GM21367 (cell line): Measurements from ENCODE around the gene IFI27.
"Not testable (repeated sequence)": the region's sequence is repeated elsewhere in the genome, so short reads cannot be mapped to it uniquely, and the experiment has no call there.

Experiments
- ATAC-seq: cut with Tn5 transposase; IDR thresholded peaks from one replicate; pipeline ENCODE4 v1.9.1; 2021; ENCODE audit not compliant: unreplicated experiment

IFI27 gene

GRCh38 chr14:94110552-94111181 is at the start of gene IFI27:
Gene IFI27, plus strand, starts transcription at chr14:94110736.
- ATAC-seq: no peak

DNA sequence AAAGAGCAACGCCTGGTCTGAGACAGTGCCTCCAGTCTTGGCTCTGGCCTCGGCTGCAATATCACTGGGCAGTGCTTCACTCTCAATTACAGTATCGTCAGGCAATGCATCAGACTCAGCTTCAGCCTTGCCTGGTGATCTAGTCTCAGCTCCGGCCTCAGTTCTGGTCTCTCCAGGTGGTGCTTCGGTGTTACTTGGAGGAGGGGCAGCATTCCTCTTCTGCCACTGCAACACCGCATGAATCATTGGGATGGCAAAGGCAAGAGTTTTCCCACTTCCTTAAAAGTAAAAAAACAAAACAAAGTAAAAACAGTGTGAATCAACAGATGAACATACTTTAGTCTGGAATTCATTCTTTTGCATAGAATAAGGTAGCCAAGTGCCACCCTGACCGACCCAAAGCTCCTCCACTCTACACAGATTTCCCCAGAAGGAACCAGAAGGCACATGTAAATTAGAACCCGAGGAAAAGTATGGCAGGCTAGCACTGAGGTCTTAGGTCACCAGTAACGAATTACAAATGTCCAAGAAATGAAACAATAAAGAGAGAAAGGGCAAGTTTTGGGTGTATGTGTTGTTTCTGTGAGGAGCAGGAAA is 48.1 kb upstream of the IFI27 start:
- no peak for ATAC-seq

DNA sequence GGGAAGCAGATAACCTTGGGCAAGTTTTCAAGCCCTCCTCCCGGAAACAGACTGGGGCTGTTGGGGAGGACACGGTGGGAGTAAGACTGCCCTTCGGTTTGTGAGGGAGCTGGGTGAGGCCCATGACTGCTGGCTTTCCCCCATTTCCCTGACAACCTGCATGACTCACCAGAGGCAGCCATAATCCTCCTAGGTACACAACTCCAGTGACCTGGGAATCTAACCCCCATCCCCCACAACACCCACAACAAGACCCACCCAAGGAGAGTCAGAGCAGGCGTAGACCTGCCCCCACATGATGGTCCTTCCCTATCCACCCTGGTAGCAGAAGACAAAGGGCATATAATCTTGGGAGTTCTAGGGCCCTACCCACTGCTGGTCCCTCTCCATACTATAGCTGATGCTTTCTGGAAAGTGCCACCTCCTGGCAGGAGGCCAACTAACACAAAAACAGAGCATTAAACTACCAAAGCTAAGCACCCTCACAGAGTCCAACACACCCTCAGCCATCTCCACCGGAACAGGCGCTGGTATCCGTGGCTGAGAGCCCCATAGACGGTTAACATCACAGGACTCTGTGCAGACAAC is 44.4 kb upstream of the IFI27 start:
- no peak for ATAC-seq

- ATAC-seq: not testable (repeated sequence)
Observed at GRCh38 chr14:94072076-94072475, 38.5 kb upstream of the IFI27 start.

- no peak for ATAC-seq
Observed at GRCh38 chr14:94074534-94074933, 36.0 kb upstream of the IFI27 start.

DNA sequence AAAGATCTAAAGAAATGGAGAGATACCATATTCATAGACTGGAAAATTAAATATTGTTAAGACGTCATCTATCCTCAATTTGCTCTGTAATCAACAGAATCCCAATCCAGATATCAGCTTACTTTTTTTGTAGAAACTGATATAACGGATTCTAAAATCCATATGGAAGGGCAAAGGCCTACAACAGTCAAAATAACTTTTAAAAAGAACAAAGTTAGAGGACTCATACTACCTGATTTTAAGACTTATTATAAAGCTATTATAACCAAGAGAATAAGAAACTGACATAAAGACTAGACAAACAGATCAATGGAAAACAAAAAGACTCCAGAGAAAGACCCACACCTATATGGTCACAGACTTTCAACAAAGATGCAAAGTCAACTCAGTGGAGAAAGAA is 35.5 kb upstream of the IFI27 start:
- ATAC-seq: no peak

DNA sequence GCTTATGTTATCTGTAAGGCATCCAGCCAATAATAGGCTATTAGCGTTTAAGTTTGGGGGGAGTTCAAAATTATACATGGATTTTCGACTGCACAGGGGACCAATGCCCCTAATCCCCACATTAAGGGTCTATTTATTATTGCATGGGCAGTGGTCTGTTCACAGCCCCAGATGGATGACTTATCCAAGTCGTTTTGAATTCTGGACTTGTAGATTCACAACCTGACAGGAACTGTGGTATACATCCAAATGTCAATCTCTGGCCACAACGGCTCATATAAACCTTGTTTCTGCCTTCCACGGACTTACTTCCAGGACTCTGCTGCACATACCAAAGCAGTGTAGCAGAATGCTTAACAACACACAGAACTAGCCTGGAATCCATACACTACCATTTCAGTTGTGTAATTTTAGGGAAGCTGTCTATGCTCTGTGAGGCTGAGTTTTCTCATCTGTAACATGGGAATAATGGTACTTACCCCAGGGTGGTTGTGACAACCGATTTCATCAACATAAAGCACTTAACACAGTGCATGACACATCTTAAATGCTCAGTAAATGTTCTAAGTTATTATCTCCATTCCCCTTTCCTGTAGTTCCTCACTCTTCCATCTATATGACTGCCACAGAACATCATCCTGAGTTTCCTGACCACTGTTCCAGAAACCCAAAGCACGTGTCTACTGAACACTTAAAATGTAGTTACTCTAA is 33.3 kb upstream of the IFI27 start:
- no peak for ATAC-seq

DNA sequence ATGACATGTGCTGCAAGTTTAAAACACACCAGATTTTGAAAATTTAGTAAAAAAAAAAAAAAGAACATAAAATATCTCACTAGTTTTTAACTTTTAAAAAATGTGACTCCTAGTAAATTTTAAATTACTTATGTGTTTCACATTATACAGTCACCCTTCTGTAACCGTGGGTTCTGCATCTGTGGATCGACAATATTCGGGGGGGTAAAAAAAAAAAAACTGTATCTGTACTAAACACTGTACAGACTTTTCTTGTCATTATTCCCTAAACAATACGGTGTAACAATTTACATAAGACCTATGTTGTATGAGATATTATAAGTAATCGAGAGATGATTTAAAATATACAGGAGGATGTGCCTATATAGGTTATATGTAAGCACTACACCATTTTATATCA is 32.7 kb upstream of the IFI27 start:
- ATAC-seq: no peak

DNA sequence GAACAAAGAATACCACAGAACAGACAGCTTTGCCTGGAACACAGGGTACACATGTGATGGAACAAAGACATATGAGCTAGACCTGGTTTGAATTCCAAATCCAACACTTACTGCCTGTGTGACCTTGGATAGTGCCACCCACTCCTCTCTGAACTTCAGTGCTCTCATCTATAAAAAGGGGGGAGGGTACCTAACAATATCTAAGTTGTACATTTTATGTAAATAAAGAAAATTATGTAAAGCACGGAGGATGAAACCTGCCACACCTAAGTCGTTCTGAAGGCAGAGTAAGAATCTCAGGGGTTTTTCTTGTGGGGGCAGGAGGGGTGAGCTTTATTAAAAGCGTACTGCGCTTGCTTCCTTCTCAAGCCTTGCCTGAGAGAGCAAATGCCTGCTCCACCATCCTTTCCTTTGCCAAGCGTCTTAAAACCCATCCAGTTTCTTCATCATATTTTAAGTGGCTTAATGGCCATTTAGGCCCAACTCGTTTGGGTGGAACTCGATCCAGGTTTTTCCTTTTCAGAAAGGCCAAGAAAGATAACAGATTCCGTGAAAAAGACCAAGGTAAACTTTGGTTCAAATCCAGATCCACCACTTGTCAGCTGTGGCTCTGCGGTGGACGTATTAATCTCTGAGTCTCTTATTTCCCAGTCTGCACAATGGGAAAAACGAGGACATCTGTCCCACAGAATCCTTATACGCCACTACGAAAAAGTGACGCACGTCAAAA is 30.5 kb upstream of the IFI27 start:
- ATAC-seq: no peak

DNA sequence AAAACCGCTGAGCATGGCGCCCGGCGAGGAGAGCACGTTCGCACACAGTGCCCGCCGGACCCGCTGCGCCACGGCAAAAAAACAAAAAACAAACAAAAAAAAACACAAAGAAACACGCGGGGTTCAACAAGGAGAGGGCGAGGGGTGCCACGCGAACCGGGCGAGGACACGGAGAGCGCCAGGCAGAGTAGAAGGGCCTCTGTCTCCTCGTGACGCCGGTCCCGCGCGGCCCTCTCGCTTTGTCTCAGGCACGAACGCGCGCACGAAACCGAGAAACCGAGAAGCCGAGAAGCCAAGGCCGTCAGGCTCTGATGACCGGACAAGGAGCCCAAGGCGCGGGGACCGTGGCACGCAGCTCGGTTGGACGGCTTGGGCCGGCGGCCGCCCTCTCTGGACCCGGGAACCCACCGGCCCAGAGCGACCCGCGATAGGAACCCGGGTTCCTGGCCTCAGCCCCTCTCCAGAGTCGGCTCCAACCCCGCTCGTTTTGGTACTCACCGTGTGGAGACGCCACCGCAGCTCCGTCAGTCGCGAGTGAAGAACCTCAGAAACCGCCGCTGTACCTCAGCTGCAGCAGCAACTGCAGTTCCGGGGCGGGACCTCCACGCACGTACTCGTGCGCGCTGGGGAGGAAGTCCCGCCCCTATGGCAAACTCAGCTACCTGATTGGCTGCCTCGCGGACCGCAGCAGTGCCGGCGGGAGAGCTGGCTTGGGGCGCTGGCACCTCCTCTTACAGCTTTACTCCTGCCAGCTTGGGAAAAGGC is 29.7 kb upstream of the IFI27 start, which contains the start of the genes DDX24 and IFI27L1:
TSS of gene DDX24 (minus strand) at position 582 of the 765 bp plus-strand sequence. CDS start 1,460 bp downstream, outside the sequence.
TSS of gene IFI27L1 (plus strand) at position 690 of the 765 bp plus-strand sequence. CDS start 15,628 bp downstream, outside the sequence.
- ATAC-seq: peak; percentile 98

GRCh38 chr14:94081386-94081820 is 29.1 kb upstream of the IFI27 start:
- ATAC-seq: peak; percentile 19

GRCh38 chr14:94087891-94088290 is 22.6 kb upstream of the IFI27 start:
- no peak for ATAC-seq

DNA sequence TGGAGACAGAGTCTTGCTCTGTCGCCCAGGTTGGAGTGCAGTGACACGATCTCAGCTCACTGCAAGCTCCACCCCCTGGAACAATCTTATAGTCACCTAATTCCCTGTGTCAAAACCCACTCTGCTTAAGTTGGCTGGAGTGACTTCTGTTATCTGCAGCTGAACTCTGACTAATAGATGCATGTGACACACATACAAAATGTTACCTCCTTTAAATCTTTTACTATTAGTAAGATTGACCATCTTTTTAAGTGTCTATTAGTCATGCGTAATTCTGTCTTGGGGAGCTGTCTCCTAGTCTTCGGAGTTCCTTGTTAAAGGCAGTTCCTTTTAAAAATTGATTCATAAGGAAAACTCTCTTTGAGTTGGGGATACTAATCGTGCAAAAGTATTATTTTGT is 22.0 kb upstream of the IFI27 start:
- no peak for ATAC-seq

DNA sequence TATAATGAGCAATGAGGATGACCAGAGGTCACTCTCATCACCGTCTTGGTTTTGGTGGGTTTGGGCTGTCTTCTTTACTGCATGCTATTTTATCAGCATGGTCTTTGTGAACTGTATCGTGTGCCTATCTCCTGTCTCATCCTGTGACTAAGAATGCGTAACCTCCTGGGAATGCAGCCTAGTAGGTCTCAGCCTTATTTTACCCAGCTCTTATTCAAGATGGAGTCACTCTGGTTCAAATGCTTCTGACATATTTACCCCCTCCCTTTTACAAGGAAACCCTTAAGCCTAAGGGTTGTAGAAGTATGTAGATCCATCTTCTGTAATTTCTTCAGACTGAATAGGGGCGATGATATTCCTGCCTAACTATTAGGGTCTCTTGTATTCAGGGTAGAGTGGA is 21.1 kb upstream of the IFI27 start:
- ATAC-seq: no peak

DNA sequence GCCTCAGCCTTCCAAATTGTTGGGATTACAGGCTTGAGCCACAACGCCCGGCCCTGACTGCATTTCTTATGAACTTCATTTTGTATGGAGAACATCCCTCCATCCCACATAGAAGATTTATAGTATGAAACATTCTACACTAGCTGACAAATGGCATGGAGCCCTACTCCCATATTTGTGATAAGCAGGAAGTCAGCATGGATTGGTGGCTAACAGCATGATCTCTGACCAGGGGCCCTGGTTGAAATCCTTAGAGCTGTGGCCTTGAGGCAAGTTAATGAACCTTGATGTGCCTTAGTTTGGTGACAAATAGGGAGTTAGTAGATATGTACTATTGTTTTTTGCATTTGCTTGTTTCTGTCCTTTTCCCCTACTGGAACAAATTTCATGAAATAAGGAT is 17.1 kb upstream of the IFI27 start:
- ATAC-seq: no peak

DNA sequence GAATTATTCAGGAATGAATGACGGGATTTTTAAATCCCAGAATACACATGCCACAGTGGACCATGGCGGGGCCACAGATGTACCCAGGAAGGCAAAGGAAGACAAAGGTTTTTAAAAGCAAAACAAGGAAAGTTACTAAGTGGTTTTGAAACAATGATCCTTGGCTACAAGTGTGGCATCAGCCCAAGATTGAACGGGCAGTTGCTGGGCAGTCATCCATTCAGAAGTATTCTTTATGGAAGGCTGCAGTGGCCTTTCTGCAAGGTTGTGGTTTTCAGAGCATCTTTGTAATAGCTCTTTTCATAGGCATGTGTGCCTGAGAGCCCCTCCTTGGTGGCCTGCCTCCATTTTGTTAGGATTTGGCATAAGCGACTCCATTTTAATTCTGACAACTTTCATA is 13.4 kb upstream of the IFI27 start:
- ATAC-seq: no peak

DNA sequence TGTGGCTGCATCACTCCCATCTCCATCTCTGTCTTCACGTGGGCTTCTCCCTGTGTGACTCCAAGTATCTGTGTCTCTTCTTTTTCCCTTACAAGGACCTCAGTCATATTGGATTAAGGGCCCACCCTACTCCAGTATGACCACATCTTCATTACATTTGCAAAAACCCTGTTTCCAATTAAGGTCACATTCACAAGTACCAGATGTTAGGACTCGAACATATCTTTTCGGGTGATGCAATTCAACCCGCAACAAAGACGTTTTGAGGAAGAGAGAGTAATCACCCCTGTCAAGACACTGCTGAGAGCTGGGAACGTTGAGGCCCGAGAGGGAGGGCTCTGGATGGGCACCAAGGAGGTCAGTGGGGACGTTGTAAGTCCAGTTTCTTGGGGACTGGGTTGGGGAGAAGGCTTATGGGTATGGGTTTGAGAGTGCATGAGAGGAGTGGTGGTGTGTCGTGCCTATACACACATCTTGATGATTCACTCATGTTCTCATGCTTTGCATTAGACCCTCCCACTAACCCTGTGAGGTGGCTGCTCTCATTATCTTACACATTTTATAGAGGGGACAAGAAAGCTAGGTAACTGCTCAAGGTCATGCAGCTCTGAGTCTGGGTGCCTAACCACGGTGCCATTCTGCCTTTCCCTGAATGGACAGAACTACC is 12.1 kb upstream of the IFI27 start:
- no peak for ATAC-seq

GRCh38 chr14:94099006-94099405 is 11.5 kb upstream of the IFI27 start:
- no peak for ATAC-seq

DNA sequence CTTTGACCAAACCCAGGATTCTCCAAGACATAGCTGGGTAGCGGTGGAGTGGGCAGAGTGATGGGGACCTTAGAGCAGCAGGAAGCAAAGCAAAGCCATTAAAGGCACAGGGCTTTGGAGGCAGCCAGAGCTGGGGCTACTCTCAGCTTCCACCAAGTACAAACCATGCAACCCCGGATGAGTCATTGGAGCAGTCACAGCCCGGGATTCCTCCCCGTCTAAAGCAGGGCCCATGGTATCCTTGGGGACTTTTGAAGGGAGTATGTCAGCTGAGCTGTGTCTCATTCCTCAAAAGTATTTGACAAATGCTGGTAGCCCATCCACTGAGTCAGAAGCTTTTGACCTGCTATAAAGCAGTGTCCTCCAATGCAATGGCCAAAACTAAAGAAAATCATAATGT is 9.7 kb upstream of the IFI27 start:
- no peak for ATAC-seq

GRCh38 chr14:94101748-94102147 is 8.8 kb upstream of the IFI27 start:
- no peak for ATAC-seq
